CD1c-positive myeloid dendritic cell (primary cell): ENCODE results near the gene APOA5.
A peak's percentile ranks its signal among the peaks of the same experiment; 100 is the strongest.
"Not testable (repeated sequence)": the region's sequence is repeated elsewhere in the genome, so short reads cannot be mapped to it uniquely, and the experiment has no call there.

ENCODE experiments used
- DNase-seq: peaks from one replicate; pipeline ENCODE4 v3.0.0-alpha.2; 2016; ENCODE audit errors: extremely low spot score

Gene APOA5, protein sequence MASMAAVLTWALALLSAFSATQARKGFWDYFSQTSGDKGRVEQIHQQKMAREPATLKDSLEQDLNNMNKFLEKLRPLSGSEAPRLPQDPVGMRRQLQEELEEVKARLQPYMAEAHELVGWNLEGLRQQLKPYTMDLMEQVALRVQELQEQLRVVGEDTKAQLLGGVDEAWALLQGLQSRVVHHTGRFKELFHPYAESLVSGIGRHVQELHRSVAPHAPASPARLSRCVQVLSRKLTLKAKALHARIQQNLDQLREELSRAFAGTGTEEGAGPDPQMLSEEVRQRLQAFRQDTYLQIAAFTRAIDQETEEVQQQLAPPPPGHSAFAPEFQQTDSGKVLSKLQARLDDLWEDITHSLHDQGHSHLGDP

DNA sequence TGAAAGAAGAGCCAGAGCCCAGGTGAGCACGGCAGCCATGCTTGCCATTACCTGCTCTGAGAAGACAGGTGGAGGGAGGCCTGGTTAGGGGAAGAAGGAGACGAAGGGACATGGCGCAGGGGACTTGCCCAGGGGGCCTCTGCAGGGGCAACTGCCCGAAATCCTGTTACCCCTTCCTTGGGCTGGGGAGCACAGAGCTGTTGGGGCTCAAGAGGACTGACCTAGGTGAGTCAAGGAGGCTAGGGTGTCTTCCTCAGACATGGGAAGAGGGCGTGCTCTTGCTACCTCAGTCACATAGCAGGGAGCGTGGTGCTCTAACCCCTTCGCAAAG, at the start of gene APOA5:
TSS of gene APOA5 (minus strand) at position 67 of the 331 bp plus-strand sequence. CDS start at position 48, 19 bp downstream.
- no peak for DNase-seq

DNA sequence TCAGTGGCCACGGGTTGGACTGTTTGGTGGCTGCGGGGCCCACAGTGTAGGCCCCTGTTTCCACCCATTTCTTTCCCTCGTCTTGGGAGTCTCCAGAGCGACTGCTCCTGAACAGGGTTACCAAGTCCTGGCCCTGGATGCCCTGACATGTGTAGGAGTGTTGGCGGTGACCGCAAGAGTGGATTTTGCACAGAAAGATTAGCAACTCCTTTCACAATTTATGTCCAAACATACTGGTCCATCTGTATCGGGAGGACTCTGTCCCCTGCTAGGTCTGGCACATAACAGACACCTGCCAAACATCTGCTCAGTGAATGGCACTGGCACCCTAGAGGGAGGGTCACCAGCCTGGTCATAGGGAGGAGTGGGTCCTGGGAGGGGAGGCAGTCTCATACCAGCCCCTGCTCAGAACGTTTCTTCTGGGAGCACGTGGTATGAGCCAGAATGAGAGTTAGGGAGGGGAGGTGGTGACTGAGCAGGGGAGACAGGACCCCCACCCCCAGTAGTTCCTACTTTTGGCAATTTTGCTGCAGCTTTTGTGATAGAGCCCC, 49.1 kb upstream of the APOA5 start:
- DNase-seq = no peak

DNA sequence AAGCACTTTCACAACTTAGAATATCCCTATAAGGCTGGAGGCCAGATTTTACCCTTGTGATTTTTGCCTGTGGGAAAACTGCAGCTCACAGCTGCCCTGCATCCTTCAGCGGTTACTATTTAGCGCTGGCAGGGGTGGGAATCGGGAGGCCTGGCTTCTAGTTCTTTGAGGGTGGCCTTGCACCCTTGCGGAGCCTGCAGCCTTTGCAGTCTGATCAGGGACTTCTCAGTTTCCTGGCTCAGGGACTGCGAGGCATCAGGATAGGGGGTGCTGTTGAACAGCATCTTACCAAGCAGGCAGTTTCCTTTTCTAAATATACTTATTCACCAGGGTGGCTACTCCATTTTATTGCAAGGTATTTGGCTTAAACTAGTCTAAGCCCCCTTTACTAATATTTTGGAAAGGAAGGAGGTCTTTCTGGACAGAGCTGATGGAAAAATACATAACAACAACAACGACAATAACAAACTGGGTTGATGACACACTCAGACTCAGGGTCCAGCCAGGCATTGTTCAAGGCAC, 48.6 kb upstream of the APOA5 start:
- DNase-seq = no peak

DNA sequence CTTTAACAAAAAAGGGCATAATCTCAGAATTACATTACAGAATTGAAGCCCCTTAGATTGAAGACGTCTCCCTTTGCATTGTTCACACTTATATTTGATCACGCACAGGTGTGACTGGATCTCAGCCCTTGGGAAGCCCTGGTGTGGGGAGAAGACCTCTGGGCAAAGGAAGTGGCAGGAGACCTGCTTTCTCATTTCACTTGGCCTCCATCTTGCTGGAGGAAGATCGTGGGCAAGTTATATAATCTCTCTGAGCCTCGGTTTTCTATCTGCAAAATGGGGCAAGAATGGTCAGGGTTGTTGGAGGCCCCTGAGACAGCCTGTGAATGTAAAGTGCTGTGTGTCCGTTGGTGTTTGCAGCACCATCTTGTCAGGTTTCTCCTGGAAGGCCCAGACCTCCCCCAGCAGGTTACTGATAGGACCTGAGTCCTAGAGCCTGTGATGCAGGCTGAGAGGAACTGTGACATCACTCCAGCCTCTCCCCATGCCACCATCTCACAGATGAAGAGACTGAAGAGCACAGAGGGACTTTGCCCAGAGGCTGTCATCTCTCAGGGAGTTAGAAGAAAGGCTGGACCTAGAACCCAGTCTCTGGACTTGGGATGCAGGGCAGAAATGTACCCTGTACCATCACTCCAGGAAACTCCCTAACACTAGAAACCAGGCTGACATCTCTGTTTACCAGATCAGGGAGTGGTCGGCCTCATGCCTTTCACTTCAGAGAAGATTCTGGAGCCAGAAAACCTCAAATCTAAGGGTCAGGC, 46.8 kb upstream of the APOA5 start:
- DNase-seq = no peak

DNA sequence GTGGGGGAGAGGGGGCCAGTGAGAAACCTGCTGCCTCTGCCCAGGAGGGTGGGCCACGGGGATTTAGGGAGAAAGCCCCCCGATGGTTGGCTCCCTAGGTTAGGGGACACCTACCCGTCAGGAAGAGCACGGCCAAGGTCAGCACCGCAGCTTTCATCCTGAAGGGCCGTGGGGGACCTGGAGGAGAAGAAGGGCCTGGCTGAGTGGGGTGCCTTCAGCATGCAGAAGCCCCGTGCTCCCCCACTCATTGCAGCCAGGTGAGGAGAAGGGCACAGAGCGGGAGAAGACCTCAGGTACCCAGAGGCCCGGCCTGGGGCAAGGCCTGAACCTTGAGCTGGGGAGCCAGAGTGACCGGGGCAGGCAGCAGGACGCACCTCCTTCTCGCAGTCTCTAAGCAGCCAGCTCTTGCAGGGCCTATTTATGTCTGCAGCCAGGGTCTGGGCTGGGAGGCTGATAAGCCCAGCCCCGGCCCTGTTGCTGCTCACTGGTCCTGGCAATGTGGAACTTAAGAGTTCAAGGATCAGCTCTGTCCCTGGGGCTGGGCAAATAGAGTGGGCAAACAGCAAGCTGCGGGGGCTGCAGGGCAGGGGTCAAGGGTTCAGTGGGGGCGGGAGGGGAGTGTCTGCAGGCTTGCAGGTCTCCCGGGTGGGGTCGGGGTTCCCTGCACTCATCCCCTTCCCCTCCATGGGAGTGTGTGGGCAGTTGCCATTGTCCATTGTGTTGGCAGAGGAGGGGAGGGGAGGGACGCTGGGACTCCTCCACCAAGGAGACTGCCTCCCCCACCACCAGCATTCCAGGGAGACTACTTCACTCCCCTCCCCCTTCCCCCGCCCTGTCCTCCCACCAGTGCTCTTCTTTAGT, 45.8 kb upstream of the APOA5 start, which contains the start of gene APOA1:
TSS of gene APOA1 (minus strand) at position 392 of the 861 bp plus-strand sequence. CDS start at position 157, 235 bp downstream.
- DNase-seq = no peak

DNA sequence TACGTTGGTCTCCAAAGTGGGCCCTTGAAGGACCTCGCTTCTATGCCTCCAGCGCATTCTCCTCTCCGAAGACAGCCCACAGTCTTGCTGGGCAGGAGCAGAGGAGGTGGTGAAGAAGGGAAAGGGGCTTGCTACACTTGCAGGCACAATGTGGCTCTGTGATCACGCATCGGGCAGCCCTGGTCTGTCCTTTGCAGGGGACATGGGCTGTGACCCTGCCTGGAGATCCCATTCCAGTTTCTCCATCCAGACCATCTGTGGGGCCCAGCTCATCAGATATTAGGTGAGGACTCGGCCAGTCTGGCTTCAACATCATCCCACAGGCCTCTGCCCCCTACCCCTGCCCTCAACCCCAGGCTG, 44.9 kb upstream of the APOA5 start:
- no peak for DNase-seq

DNA sequence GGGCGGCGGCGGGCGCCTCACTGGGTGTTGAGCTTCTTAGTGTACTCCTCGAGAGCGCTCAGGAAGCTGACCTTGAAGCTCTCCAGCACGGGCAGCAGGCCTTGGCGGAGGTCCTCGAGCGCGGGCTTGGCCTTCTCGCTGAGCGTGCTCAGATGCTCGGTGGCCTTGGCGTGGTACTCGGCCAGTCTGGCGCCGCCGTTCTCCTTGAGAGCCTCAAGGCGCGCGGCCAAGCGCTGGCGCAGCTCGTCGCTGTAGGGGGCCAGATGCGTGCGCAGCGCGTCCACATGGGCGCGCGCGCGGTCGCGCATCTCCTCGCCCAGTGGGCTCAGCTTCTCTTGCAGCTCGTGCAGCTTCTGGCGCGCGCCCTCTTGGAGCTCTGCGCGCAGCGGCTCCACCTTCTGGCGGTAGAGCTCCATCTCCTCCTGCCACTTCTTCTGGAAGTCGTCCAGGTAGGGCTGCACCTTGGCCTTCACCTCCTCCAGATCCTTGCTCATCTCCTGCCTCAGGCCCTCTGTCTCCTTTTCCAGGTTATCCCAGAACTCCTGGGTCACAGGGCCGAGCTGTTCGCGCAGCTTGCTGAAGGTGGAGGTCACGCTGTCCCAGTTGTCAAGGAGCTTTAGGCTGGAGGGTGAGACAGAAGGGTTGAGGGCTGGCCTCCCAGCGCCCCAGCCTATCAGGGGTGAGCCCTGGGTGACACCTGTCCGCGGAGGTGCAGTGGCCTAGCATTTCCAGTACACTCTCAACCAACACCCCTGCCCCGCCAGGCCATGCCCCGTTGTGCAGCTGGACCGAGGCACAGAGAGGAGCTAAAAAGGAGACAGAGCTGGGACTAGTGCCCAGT, 44.3 kb upstream of the APOA5 start:
- peak; percentile 80 for DNase-seq

DNA sequence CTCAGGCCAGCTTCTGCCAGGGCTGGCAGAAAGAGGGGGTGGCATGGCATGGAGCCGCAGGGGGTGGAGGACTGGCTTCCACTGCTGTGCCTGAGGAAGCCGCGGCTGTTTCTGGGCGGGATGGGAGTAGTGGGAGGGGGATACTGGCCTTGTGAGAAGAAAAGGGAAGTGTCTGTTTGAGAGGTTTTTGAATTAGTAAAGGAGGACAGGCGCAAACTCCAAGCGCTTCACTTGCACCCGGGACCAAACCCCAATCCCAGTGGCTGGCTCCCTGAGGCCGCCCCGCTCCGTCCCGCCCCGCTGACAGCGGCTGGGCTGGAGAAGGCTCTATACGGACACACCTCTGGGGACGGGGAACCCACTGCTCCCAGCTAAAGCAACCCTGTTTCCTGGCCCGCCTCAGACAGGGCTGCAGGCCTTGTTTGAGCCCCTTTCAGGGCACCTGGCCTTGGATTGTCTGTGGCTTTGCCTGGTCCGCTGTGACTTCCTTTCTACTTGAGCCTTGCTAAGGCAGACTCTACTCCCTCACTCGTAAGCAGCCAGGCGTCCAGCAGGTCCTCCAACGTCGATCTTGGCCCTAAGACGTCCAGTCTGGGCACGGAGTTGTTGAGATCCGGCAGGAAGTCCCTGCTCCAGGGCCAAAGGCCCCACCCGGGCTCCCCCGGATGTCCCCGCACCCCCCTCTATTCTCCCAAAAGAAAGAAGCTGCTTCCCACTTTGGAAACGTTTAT, 43.5 kb upstream of the APOA5 start:
- DNase-seq = peak; percentile 59

DNA sequence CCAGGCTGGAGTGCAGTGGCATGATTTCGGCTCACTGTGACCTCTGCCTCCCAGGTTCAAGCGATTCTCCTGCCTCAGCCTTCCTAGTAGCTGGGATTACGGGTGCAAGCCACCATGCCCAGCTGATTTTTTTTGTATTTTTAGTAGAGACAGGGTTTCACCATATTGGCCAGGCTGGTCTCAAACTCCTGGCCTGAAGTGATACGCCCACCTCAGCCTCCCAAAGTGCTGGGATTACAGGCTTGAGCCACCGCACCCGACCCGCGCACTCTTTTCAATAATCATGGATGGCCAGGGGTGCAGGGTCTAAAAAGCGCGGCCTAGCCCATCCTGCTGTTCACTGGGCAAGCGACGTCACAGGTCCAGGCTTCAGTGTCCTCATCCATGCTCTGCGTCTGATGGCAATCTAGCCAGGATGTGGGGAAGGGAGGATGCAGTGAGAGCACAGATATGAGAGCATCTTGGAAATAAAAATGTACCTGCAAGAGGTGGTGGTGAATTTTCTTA, 42.9 kb upstream of the APOA5 start:
- not testable (repeated sequence) for DNase-seq

DNA sequence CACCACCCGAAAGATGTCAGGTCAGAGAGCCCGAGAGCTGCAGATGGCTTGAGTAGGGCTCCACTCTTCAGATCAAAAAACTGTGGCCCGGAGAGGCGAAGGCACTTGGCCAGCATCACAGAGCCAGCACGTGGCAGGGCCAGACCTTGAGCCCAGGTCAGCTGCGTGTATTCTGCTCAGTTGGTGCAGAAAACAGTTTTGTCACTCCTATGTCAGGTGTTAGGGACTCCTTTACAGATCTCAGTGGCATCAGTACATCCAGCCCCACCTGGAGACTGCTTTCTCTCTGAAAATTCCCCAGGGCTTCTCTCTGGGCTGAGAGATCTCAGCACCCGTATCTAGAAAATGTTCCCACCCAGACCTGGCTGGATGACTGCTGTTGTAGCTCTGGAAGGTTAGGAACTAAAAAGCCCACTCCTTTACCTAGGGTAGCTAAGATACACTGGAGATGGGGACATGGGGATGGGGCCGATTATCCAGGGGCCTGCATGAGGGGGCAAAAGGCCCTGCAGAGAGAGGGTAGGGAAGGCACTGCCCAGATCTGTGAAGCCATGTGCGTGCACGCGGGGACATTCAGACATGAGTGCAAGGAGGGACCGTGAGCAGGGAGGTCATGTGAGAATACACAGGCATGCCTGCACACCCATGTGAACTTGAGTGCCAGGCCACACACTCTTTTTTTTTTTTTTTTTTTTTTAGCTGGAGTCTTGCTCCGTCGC, 42.3 kb upstream of the APOA5 start:
- DNase-seq = no peak

DNA sequence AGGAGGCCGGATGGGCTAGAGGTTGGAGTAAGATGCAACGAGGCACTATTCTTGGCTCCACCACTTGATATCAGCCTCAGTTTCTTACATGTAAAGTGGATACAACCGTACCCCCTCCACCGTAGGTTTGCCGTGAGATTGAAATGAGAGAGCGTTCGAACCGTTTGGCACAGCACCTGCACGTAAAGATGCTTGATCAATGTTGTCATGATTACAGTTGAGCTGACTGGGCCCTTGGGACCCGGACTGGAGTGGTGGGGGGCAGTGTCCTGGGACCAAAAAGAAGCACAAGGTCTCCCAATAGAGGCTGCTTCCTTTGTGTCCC, 41.8 kb upstream of the APOA5 start:
- DNase-seq = no peak

DNA sequence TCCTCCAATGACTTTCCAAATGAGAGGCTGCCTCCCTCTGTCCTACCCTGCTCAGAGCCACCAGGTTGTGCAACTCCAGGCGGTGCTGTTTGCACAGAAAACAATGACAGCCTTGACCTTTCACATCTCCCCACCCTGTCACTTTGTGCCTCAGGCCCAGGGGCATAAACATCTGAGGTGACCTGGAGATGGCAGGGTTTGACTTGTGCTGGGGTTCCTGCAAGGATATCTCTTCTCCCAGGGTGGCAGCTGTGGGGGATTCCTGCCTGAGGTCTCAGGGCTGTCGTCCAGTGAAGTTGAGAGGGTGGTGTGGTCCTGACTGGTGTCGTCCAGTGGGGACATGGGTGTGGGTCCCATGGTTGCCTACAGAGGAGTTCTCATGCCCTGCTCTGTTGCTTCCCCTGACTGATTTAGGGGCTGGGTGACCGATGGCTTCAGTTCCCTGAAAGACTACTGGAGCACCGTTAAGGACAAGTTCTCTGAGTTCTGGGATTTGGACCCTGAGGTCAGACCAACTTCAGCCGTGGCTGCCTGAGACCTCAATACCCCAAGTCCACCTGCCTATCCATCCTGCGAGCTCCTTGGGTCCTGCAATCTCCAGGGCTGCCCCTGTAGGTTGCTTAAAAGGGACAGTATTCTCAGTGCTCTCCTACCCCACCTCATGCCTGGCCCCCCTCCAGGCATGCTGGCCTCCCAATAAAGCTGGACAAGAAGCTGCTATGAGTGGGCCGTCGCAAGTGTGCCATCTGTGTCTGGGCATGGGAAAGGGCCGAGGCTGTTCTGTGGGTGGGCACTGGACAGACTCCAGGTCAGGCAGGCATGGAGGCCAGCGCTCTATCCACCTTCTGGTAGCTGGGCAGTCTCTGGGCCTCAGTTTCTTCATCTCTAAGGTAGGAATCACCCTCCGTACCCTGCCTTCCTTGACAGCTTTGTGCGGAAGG, 40.9 kb upstream of the APOA5 start:
- DNase-seq = no peak

DNA sequence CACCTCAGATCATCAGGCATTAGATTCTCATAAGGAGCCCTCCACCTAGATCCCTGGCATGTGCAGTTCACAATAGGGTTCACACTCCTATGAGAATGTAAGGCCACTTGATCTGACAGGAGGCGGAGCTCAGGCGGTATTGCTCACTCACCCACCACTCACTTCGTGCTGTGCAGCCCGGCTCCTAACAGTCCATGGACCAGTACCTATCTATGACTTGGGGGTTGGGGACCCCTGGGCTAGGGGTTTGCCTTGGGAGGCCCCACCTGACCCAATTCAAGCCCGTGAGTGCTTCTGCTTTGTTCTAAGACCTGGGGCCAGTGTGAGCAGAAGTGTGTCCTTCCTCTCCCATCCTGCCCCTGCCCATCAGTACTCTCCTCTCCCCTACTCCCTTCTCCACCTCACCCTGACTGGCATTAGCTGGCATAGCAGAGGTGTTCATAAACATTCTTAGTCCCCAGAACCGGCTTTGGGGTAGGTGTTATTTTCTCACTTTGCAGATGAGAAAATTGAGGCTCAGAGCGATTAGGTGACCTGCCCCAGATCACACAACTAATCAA, 40.2 kb upstream of the APOA5 start:
- no peak for DNase-seq

DNA sequence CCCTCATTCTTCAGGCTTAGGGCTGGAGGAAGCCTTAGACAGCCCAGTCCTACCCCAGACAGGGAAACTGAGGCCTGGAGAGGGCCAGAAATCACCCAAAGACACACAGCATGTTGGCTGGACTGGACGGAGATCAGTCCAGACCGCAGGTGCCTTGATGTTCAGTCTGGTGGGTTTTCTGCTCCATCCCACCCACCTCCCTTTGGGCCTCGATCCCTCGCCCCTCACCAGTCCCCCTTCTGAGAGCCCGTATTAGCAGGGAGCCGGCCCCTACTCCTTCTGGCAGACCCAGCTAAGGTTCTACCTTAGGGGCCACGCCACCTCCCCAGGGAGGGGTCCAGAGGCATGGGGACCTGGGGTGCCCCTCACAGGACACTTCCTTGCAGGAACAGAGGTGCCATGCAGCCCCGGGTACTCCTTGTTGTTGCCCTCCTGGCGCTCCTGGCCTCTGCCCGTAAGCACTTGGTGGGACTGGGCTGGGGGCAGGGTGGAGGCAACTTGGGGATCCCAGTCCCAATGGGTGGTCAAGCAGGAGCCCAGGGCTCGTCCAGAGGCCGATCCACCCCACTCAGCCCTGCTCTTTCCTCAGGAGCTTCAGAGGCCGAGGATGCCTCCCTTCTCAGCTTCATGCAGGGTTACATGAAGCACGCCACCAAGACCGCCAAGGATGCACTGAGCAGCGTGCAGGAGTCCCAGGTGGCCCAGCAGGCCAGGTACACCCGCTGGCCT, 38.7 kb upstream of the APOA5 start:
- no peak for DNase-seq

DNA sequence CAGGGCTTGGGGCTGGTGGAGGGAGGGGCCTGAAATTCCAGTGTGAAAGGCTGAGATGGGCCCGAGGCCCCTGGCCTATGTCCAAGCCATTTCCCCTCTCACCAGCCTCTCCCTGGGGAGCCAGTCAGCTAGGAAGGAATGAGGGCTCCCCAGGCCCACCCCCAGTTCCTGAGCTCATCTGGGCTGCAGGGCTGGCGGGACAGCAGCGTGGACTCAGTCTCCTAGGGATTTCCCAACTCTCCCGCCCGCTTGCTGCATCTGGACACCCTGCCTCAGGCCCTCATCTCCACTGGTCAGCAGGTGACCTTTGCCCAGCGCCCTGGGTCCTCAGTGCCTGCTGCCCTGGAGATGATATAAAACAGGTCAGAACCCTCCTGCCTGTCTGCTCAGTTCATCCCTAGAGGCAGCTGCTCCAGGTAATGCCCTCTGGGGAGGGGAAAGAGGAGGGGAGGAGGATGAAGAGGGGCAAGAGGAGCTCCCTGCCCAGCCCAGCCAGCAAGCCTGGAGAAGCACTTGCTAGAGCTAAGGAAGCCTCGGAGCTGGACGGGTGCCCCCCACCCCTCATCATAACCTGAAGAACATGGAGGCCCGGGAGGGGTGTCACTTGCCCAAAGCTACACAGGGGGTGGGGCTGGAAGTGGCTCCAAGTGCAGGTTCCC, 38.0 kb upstream of the APOA5 start, which contains the start of gene APOC3:
TSS of gene APOC3 (plus strand) at position 383 of the 659 bp plus-strand sequence. CDS start 676 bp downstream, outside the sequence.
- no peak for DNase-seq
